Activated CD4-positive, alpha-beta T cell treated with anti-CD3 and anti-CD28 coated beads for 48 hours (primary cell): Measurements from ENCODE around the gene POLR1G.
"Not testable (repeated sequence)": the region's sequence is repeated elsewhere in the genome, so short reads cannot be mapped to it uniquely, and the experiment has no call there.

Source experiments
- DNase-seq: peaks from one replicate; pipeline ENCODE4 v3.0.0-alpha.2; 2020

The POLR1G gene

DNA sequence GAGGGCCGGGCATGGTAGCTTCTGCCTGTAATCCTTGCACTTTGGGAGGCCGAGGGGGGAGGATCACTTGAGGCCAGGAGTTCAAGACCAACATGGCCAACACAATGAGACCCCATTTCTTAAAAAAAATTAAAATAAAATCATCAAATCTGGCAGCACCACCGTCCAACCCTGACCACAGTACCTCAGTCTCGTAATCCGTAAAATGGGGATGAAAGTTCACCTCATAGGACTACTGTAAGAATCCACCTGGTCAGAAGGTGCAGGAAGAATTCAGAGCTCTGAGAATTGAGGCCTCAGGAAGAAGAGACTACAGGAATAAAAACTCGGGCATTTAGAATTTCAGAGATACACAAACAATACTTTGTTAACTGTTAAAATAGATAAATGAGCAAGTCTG lies 4.6 kb upstream of the POLR1G start:
- no peak for DNase-seq

DNA sequence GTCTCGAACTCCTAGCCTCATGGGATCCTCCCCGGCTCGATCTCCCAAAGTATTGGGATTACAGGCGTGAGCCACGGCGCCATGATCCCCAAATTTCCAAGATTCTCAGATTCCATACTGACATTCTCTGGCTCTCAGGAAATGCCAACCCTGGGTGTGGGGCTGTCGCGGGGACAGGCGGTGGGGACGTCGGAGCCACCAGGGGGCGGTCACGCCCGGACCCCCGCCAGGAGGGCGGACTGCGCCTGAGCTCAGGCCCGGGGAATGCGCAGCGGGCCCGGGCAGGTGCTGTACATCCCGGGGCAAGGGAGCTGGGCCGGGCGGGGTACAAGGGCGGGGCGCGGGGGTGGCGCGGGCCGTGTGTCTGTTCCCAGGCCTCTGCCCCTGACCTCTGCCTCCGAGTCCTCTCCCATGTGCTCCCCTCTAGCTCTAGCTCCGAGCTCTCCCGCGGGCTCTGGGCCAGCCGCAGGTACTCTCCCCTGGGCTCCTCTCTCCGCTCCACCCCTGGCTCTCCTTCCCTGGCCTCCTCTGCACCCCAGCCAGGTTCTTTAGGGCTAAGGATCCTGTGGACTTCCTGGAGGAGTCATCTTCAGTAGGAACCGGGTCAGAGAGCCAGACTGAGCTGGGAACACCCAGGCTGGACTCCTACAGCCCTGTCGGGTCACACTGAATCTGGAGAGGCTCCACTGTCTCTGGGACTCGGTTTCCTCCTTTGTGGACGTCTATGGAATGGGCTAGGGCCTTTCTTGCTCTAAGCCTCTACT lies 4.0 kb upstream of the POLR1G start:
- peak; percentile 50 for DNase-seq

DNA sequence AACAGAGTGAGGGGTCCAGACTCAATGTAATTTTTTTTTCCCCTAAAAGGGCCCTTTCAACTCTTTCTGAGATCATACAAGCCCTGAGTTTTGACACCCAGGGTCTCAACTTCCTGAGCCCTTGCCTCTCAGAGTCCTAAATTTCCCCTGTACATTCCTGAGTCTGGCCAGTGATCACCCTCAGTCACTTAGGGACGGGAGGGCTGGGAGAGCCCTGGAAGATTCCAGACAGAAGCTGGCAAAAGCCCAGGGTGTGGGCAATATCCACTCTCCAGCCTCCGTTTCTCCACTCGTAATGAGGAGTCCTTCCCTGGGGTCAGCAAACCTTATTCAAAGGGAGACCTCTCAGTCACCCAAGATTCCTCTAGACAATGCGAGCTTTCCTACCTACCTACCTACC lies 3.2 kb upstream of the POLR1G start:
- DNase-seq = no peak

DNA sequence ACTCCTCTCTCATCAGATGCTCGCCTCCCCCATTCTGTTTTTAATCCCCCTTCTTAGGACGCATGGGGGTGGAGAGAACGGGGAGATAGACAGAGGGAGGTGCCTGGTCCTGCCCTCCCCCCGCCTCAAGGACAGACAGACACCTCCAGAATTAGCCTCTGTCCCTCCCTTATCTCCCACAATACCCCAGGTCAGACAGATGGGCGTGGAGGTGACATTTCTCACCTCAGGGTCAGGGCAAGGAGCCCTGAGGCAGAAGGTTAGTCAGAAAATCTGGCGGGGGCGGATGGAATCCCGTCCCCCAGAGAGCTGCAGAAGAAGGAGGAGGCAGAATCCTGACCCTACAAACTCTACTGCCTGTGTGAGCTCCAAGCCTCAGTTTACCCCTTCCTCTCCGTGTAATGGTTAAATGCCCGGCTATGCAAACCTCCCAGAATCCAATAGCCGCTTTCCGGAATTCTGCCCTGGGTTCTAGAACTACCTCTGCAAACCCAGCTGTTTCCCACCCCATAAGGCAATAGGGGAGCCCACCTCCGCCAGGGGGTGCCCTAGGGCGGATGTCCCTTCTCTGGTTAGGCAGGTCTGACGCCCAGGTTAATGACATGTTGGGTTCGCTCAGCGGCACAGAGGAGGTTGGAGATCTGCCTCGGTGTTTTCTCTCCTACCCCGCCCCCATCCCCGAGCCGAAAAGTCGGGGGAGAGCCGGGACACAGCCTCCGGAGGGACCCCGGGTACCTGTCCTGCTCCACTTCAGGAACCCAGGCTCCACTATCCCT lies 2.5 kb upstream of the POLR1G start:
- DNase-seq = peak; percentile 84

DNA sequence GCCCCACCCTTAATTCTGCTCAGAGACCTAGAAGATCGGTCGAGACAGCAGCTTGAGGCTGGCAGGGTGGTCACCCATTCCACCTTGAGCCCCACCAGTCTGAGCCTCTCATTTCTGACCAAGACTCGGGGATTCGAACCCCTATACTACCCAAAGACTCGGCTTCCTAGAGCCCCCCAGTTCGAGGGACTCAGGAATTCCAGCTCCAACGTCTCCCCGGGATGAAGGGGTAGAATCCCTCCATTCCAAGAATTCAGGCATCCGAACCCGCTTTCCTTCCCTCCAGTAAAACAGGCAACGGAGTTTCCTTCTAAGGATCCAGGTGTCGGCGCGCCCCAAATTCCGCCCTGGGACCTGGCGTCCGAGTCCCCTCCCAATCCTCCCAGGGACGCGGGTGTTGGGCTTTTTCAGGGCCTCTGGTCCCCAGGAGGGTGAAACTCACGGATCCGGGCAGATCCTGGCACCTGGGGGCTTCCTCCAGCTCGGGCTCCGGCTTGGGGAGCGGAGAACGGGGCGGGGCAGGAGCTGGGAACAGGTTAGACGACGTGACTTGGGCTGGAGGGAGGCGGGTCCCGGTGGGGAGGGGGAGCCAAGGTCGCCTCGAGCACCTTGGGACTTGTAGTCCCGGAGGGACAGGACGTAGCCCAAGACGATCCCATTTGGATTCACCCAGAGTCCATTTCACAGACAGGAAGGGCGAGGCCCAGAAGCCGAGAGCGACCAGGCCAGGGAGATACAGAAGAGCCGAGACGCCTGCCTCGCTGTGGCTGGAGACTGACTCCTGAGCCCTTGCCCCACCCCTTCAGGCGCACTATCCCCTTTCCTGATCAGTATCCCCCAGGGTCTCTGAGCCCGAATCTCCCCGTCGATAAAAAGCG lies 1.6 kb upstream of the POLR1G start, which contains the start of gene PPP1R13L:
Gene PPP1R13L (minus strand): TSS at position 513 of the 878 bp plus-strand sequence. CDS start 6,751 bp downstream, outside the sequence.
- DNase-seq = peak; percentile 79

DNA sequence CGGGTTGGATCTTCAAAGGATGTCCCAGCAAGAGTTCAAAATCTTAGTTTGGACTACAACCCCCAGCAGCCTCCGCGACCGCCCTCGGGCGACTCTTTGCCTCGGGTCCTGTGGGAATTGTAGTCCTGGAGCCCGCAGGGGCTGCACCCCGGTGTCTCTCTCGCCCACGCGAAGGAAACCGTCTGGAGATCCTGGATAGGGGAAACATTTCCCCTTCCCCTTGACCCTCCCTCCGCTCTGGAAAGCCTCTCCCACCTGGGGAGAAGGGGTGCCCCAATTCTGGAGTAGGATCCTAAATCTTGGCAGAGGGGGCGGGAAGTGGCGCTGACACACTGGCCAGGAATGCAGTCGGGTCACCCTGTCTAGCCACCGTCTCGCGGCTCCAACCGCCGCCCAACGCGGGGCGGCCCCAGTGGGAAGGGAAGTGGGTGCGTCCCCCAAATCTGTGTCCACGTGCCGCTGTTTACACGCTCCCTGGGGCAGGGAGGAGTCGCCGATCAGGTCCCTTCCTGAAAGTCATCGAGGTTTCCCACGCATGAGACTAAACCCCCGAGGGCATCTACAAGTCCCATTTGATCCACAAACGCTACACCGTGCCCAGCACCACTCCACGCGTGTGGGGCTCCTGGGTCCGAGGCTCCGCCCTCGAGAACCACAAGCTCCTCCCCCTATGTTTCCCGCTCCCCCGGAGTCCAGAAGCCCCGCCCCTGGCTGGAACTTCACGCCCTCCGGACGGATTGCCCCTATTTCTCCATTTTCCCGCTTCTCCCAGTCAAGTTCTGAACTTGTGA lies 814 bp upstream of the POLR1G start:
- peak; percentile 91 for DNase-seq

DNA sequence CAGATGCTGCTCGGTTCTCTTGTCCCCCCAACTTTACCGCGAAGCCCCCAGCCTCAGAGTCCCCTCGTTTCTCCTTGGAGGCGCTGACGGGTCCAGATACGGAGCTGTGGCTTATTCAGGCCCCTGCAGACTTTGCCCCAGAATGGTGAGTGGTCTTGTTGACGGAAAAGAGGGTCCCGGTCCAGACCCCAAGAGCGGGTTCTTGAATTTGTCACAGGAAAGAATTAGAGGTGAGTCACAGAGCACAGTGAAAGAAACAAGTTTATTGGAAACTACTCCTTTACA lies 589 bp downstream of the POLR1G start:
- DNase-seq = no peak

DNA sequence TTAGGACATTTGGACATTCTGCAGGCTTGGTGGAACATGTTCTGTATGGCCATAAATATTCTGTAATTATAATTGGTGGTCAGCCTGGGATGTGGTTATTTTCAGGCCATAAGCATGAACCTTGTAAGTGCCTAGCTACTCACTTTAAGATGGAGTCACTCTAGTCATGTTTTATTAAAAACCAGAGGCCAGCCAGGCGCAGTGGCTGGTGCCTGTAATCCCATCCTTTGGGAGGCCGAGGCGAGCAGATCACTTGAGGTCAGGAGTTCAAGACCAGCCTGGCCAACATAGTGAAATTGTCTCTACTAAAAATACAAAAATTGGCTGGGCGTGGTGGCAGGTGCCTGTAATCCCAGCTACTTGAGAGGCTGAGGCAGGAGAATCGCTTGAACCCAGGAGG lies 1.1 kb downstream of the POLR1G start:
- not testable (repeated sequence) for DNase-seq

DNA sequence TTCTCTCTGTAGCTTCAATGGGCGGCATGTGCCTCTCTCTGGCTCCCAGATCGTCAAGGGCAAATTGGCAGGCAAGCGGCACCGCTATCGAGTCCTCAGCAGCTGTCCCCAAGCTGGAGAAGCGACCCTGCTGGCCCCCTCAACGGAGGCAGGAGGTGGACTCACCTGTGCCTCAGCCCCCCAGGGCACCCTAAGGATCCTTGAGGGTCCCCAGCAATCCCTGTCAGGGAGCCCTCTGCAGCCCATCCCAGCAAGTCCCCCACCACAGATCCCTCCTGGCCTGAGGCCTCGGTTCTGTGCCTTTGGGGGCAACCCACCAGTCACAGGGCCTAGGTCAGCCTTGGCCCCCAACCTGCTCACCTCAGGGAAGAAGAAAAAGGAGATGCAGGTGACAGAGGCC lies 1.7 kb downstream of the POLR1G start:
- DNase-seq = no peak

DNA sequence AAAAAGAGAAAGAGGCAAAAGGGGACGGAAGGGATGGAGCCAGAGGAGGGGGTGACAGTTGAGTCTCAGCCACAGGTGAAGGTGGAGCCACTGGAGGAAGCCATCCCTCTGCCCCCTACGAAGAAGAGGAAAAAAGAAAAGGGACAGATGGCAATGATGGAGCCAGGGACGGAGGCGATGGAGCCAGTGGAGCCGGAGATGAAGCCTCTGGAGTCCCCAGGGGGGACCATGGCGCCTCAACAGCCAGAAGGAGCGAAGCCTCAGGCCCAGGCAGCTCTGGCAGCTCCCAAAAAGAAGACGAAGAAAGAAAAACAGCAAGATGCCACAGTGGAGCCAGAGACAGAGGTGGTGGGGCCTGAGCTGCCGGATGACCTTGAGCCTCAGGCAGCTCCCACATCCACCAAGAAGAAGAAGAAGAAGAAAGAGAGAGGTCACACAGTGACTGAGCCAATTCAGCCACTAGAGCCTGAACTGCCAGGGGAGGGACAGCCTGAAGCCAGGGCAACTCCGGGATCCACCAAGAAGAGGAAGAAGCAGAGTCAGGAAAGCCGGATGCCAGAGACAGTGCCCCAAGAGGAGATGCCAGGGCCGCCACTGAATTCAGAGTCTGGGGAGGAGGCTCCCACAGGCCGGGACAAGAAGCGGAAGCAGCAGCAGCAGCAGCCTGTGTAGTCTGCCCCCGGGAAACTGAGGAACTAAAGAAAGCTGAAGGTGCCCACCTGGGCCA lies 2.5 kb downstream of the POLR1G start:
- DNase-seq = no peak

DNA sequence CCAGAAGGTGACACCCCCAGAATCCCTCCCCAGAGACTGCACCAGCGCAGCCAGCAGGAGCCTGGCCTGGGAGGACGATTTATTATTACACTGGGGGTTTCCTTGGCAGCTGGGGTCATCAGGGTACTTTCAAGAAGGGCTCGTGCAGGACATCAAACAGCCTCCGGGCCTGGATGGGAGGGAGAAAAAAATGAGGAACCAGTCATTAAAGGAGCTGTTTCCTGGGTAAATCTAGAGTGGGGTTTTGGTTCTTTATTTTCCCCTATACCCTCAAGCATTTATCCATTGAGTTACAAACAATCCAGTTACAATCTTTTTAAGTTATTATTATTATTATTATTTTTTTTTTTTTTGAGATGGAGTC lies 3.1 kb downstream of the POLR1G start:
- DNase-seq = no peak

DNA sequence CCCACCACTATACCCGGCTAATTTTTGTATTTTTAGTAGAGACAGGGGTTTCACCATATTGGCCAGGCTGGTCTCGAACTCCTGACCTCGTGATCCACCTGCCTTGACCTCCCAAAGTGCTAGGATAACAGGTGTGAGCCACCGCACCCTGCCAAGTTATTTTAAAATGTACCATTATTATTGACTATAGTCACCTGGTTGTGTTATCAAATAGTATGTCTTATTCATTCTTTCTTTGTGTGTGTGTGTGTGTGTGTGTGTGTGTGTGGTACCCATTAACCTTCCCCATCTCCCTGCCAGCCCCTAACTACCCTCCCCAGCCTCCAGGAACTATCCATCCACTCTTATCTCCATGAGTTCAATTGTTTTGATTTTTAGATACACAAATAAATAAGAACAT lies 3.9 kb downstream of the POLR1G start:
- DNase-seq = not testable (repeated sequence)

DNA sequence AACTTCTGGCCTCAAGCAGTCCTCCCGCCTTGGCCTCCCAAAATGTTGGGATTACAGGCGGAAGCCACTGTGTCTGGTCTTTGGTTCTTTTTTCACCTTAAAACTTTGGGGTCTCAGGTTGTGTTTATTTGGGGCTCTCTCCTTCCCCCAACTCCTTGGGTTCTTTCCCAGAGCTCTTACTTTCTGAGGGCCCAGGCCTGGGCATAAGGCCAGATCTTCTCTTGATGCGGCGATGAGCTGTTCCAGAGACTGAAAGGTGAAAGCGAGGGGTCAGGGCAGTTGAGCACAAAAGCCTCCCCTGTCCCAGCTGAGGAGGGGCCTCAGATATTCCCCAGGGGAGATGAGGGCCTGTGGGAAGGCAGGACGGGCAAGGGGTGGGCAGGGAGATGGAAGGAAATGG lies 7.1 kb downstream of the POLR1G start:
- DNase-seq = no peak

DNA sequence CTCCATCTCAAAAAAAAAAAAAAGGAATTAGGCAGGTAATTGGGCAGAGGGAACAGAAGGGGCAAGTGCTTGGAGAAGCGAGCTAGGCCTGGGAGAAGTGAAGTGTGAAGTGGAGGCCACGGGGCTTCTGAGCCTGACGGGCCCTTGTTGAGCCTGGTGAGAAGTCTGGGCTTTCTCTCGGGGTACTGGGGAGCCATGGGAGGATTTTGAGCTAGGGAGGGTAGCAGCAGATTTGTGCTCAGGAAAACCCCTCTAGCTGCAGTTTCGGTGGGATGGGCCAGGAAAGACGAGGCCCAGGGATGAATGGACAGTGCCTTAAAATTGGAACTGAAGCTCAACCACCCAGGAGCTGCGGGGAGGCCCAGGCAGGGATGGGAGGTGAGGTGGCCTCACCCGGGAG lies 8.0 kb downstream of the POLR1G start:
- no peak for DNase-seq

DNA sequence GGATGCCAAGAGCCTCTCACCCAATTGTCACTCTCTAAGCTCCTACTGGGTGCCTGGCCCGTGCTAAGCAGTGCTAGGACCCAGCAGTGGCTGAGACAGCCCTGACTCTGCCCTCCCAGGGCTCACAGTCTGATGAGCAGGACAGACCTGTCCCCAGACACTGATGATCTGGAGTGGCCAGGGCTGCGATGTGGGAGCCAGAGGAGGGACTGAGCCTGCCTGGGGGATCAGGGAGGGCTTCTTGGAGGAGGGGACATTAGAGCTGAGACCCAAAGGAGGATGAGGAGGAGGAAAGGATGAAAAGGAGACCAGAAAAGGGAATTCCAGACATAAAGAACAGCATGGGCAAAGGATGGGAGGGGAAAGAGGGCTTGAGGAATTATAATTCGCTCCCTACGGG lies 10.7 kb downstream of the POLR1G start:
- DNase-seq = no peak

DNA sequence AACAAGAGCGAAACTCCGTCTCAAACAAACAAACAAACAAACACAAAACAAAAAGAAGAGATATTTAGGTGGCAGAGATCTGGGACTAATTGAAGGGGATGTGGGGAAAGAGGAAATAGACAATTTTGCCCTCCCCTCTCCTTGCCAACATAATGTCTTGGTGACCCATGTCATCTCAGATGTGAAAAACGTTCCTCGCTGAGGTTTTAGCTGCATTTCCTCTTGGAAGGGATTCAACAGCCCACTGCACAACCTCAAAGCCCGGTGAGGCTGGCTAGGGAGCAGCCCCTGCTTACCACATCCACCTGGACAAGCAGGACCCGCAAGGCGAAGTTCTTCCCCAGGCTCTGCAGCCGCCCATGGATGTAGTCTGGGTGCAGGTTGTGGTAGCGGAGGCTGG lies 12.4 kb downstream of the POLR1G start:
- no peak for DNase-seq

DNA sequence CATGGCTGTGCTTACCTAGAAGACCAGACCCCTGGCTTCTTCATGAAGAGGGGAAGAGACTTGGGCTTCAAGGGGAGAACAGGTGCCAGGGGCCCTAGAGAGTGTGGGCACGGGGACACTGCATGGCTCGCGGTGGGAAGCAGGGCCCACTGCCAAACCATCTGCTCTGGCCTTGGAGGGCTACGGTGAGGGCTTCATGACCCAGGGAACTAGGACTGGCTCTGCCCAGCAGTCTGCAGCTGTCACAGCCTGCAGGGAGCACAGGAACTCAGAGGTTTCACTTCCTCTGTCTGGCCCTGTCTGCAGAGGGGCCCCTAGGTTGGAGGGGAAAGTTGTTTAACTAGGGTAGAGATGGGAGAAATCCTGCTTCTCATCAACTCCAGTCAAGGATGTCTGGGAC lies 13.0 kb downstream of the POLR1G start:
- DNase-seq = no peak

DNA sequence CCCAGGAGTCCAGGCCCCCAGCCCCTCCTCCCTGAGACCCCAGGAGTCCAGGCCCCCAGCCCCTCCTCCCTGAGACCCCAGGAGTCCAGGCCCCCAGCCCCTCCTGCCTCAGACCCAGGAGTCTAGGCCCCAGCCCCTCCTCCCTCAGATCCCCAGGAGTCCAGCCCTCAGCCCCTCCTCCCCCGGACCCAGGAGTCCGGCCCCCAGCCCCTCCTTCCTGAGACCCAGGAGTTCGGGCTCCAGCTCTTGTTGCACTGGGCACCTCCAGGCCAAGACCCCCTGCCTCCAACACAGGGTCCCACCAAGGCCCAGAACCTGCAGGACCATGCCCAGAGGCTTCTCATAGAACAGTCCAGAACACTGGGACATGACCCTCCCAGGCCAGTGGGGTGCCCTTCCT lies 13.5 kb downstream of the POLR1G start:
- no peak for DNase-seq

DNA sequence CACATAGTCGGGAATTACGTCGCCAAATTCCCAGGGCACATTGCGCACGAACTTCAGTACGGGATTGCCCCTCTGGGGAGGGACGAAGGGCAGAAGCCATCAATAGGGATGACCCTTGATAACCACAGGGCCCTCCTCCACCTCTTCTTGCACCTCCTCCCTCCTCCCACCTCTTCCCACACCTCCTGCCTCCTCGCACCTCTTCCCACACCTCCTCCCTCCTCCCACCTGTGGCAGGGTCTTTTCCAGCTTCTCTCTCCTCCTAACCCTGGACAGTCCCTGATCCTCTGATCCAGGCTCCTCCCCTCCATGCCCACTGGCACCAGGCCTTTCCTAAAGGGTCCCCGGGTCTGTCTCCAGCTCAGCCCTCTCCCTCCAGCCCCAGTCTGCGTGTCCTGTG lies 13.9 kb downstream of the POLR1G start:
- no peak for DNase-seq

DNA sequence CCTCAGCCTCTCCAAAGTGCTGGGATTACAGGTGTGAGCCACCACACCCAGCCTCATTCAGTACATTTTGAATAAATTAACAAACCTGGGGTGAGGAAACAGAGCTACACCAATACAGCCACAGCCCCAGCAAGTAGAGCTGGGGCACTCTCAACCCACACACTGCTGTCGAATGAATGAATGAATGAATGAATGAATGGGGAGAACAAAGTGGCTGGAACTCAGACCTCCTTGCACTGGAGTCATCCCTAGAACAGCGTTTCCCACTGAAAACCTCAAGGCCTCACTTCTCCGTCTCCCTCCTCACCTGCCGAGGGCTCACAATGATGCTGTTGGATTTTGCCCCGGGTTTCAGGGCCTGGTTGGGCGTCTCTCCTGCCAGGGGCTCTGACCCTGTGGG lies 14.4 kb downstream of the POLR1G start:
- DNase-seq = no peak

DNA sequence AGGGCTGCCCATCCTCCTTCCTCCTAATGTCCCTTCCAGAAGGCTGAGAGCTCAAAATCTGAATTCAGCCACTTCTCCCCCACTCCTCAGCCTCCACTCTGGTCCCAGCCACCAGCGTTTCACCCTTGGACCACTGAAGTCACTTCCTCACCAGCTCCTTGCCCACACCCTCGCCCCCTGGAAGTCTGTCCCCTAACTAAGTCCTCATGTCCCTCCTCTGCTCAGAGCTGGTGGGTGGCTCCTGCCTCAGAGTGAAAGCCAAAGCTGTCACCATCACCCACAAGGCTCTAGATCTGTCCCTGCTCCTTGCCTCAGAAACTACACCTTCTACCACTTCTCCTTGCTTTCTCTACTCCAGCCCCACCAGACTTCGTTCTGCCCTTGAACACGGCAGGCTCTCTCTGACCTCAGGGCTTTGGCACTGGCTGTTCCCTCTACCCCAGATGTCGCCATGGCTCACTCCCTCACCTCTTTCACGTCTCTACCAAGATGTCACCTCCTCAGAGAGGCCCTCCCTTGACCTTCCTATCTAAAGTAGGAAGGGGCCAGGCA lies 15.6 kb downstream of the POLR1G start:
- no peak for DNase-seq
